DMS153 treated with DMSO at 0.1 percent for 48 hours (cell line): ENCODE data around the gene PDHA1.

Experiments
- DNase-seq: peaks from one replicate; lab custom pipeline; 2025; ENCODE audit not compliant: unreplicated experiment; lab: John Stamatoyannopoulos, UW

The PDHA1 gene

DNA sequence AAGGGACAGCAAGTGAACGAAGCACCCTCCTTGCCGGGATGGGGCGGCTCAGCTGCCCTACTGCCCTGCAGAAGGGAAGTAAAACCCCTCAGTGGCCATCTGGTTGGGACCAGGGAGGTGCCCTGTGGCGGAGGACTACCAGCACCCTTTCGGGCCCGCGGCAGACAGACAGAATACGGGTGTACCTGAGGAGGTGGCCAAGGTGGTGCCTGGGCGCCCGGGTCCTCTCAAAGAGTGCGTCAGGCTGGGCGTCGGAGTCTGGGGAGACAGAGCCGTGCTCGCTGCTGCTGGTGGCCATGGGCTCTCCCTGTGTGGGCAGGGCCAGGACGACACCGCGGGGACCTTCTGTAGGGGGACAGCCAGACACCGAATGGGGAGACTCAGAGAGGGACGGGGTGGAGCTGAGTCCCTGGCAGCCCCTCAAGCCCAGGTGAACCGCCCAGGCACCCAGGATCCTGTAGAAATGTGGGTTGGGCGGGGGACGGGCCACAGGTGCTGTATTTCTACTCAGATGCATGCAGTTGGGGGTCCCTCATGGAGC lies 29.7 kb downstream of the PDHA1 start:
- no peak for DNase-seq

DNA sequence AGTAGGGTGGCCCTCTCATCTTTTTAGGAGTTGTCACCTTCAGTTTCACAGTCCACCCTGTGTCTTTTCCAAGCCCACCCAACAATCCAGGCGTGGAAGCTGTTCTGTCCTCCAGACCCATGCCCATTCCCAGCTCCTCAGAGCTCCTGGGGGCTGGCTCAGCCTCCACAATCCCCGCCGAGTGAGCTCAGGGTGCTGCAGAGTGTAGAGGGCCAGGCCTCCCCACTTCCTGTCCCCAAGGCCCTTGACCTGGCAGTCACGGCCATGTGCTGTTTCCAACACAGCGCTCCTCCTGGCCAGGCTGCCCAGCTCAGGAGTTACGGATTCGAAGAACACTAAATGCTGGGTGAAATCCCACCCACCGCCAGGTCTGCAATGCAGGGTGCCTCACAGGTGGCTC lies 31.8 kb downstream of the PDHA1 start:
- DNase-seq, result no peak

GRCh38 chrX:19377799-19378198 lies 34.1 kb downstream of the PDHA1 start:
- DNase-seq, result no peak

DNA sequence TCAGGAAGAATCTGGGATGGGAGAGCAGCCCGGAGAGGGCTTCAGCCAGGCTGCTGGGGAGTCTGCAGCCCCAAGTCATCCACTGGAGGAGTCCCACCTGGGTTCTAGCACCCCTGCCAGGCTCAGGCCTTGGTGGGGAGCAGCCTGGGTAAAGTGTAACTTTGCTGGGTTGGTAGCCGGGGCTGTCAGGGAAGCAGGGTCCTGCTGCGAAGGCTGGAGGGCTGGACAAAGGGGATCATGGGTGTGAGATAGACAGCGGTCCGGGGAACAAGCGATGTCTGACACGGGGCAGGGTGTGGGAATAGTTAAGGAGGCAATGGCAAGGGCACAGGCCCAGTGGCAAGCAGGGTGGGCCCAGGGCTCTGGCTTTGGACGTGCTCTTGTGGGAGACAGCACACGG lies 37.6 kb downstream of the PDHA1 start:
- DNase-seq, result no peak

DNA sequence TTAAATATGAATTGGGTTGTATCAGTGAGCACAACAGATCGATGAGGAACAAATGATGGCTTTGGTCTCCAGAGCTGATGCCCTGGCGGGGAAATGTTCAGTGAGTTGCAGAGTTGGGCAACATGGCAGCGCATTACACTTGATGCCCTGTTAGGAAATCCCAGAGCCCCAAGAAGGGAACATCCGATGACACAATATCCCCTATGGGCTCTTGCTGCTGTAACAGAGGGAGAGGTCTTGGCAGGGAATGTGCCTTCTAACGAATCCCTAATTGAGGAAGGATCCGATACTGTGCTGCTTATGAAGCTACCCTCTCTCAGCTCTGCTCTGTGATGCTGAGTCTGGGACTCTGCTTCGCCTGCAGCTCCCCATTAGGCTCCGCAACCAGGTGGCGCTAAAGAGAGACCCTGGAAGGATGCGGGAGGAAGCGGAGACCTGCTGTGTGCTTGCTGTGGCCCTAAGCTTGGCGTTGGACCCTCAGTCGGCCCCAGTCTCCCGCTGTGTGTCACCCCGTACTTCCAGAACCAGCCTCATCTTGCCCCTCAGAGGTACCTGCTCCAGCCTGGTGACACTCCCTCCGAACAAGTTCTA lies 38.9 kb downstream of the PDHA1 start:
- peak; percentile 3 for DNase-seq

- DNase-seq, result no peak
Observed at GRCh38 chrX:19386679-19387078, 43.0 kb downstream of the PDHA1 start.

DNA sequence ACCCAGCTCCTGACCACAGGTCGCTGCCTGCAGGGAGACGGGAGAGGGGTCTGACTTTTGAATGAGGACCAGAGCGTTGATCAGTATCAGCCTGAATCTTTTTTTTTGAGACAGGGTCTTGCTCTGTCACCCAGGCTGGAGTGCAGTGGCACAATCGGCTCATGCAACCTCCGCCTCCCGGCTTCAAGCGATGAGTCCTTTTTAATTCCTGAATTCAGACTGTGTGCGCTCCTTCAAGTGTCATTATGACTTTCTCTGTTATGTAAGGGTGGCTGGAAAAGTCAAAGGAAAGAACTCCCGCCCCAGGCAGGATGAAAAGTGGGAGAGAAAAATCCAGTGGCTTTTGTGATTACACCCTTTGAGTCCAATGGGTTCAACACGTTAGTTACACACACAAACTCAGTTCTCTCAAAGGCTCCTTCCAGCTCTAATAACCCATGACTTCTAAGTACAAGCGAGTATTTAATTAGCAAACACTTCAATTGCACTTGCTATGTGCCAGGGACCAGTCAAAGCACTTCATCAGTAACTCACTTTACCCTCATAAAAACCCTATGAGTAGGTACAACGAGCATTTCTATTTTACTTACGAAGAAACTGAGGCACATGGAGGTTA lies 44.4 kb downstream of the PDHA1 start:
- DNase-seq, result no peak

DNA sequence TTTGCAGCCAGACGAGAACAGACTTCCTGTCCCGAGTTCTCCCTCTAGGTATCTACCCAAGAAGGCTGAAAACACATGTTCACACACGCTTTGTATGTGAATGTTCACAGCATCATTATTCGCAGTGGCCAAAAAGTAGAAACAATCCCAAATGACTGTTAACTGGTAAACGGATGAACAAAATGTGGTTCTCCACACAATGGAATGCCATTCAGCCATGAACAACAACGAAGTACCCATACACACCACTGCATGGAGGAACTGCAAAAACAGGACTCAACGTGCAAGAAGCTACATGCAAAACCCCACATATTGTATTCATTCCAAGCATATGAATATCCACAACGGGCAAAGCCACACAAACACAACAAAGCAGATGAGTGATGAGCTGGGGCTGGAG lies 45.0 kb downstream of the PDHA1 start:
- DNase-seq, result no peak

DNA sequence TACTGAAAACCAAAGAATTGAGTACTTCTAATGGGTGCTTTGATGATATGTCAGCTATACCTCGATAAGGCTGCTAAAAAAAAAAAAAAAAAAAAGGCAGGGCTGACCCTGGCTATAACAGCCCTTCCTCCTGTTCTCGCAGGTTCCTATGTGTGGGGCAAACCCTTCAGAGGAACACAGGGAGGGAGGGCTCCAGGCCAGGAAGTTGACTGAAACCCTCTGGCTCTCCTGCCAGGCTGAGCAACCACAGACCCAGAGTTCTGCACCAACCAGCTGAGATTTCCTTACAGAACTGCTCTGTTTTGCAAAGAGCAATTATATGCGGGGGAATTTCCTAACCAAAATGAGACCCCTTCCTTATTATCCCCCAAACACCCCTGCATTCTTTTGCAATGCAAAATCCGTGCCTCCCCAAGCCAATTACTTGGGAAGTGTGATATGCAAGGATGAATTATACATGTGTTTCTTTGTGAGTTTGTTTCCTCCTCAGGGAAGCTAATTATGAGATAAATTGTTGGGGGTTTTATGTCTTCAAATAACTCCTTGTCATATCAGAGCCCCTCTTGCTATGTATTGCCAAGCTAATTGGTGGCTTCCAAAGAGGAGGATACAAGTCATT lies 45.6 kb downstream of the PDHA1 start:
- no peak for DNase-seq

- DNase-seq, result no peak
Observed at GRCh38 chrX:19392078-19392477, 48.4 kb downstream of the PDHA1 start.

- DNase-seq, result no peak
Observed at GRCh38 chrX:19392703-19393102, 49.0 kb downstream of the PDHA1 start.

- DNase-seq, result no peak
Observed at GRCh38 chrX:19403696-19404095, 60.0 kb downstream of the PDHA1 start.

DNA sequence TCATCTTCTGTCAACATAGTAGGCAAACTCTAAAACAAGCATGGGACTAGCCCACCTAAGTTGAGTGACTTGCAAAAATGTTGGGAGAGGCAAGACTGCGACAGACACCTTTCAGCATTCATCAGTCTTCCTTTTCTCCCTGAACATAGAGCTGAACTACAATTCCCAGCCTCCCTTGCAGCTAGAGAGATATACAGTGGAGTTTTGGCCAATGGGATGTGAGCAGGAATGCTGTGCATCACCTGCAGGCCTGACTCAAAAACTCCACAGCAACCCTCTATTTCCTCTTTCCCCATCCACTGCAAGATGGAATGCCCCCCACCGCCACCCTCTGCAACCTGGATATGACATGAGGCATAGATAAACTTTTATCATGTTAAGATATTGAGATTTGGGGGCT lies 66.5 kb downstream of the PDHA1 start:
- DNase-seq, result no peak
